ENCODE measurements around the gene LY6G6C.
"Not testable (repeated sequence)": the region's sequence is repeated elsewhere in the genome, so short reads cannot be mapped to it uniquely, and the experiment has no call there.

The LY6G6C gene

GRCh38 chr6:31713465-31713864, 8.1 kb downstream of the LY6G6C start:
- no peak overlapping the region for H3K4me3 ChIP-seq (replicated peaks; ENCODE audit: insufficient read depth, low read length)
- H3K27ac ChIP-seq (replicated peaks): no peak overlapping the region
- no peaks in the 10 kb centered on the region for H3K27me3 ChIP-seq (ENCODE audit: insufficient read depth, poor library complexity, severe bottlenecking)
- no peak for DNase-seq (ENCODE audit: low read depth in 1 of 2, low spot score in 1 of 2)
- TF ChIP-seq GABPA (IDR thresholded peaks at IDR 0.05; ENCODE audit: low read depth) (no peak), POLR2AphosphoS5 (IDR thresholded peaks at IDR 0.05; ENCODE audit: low read depth) (no peak), REST (IDR thresholded peaks at IDR 0.05; ENCODE audit: insufficient replicate concordance, low read depth) (no peak)

GRCh38 chr6:31712296-31712695, 9.2 kb downstream of the LY6G6C start:
- no peak overlapping the region for H3K4me3 ChIP-seq (replicated peaks; ENCODE audit: insufficient read depth, low read length)
- peak; percentile 10 for TF ChIP-seq CTCF (IDR thresholded peaks at IDR 0.05; ENCODE audit: insufficient read depth, low read length)
- no peak for TF ChIP-seq REST (IDR thresholded peaks at IDR 0.05; ENCODE audit: insufficient replicate concordance, low read depth)
- no peaks in the 10 kb centered on the region for H3K27me3 ChIP-seq (ENCODE audit: insufficient read depth, poor library complexity, severe bottlenecking)
- H3K27ac ChIP-seq (replicated peaks): no peak overlapping the region
- peak in 1 of 2 experiments; percentile 33 for DNase-seq (ENCODE audit: low read depth in 1 of 2, low spot score in 1 of 2)

GRCh38 chr6:31711233-31711632, 10.3 kb downstream of the LY6G6C start:
- TF ChIP-seq SPI1 (IDR thresholded peaks at IDR 0.05; ENCODE audit: borderline replicate concordance, low read depth) (peak; percentile 52; the same call in 1 of the 2 replicates), POLR2AphosphoS5 (IDR thresholded peaks at IDR 0.05; ENCODE audit: low read depth) (no peak)
- DNase-seq (ENCODE audit: low read depth in 1 of 2, low spot score in 1 of 2): peak in 1 of 2 experiments; percentile 28
- Histone ChIP-seq H3K27ac (replicated peaks) (no peak overlapping the region), H3K4me3 (replicated peaks; ENCODE audit: insufficient read depth, low read length) (no peak overlapping the region), H3K27me3 (ENCODE audit: insufficient read depth, poor library complexity, severe bottlenecking) (no peaks in the 10 kb centered on the region)

GRCh38 chr6:31710523-31711219, 10.9 kb downstream of the LY6G6C start:
- TF ChIP-seq REST (IDR thresholded peaks at IDR 0.05; ENCODE audit: insufficient replicate concordance, low read depth) (no peak), SPI1 (IDR thresholded peaks at IDR 0.05; ENCODE audit: borderline replicate concordance, low read depth) (no peak), POLR2AphosphoS5 (IDR thresholded peaks at IDR 0.05; ENCODE audit: low read depth) (no peak), GABPA (IDR thresholded peaks at IDR 0.05; ENCODE audit: low read depth) (no peak), CTCF (IDR thresholded peaks at IDR 0.05; ENCODE audit: insufficient read depth, low read length) (no peak)
- Histone ChIP-seq H3K4me3 (replicated peaks; ENCODE audit: insufficient read depth, low read length) (no peak overlapping the region), H3K27me3 (ENCODE audit: insufficient read depth, poor library complexity, severe bottlenecking) (no peaks in the 10 kb centered on the region), H3K27ac (replicated peaks) (no peak overlapping the region)
- no peak for DNase-seq (ENCODE audit: low read depth in 1 of 2, low spot score in 1 of 2)

GRCh38 chr6:31709157-31709556, 12.4 kb downstream of the LY6G6C start:
- H3K27ac ChIP-seq (replicated peaks); DNase-seq (ENCODE audit: low read depth in 1 of 2, low spot score in 1 of 2); H3K4me3 ChIP-seq (replicated peaks; ENCODE audit: insufficient read depth, low read length); H3K27me3 ChIP-seq (ENCODE audit: insufficient read depth, poor library complexity, severe bottlenecking): not testable (repeated sequence)
